Measurements from ENCODE around the gene EIF2D.

GRCh38 chr1:206565995-206566394, 46.3 kb downstream of the EIF2D start:
- TF ChIP-seq POLR2A (IDR thresholded peaks at IDR 0.05; ENCODE audit: low read length) = no peak
- no peak for TF ChIP-seq GATA1 (IDR thresholded peaks at IDR 0.05; ENCODE audit: low read depth, low read length)

Measured in erythroblast (primary cell).